Activated B cell treated with CpG ODN at 0.5 μM for 24 hours (primary cell): Measurements from ENCODE around the gene PCSK5. TPM values are rescaled to one million over a fixed set of nuclear protein-coding genes. Genes with fewer than 3 reads are reported as not detected.

ENCODE experiments used
- ATAC-seq: fragments of 200-7000 bp; cut with Tn5 transposase; one replicate; pipeline ENCODE4 v1.10.0; 2021; ENCODE audit warnings: low read depth, mild to moderate bottlenecking, moderate library complexity
- CTCF ChIA-PET: fragments of 350-600 bp; sonication (Branson Sonifier 250); formaldehyde crosslinking; loops from one replicate; lab custom pipeline; 2021; ENCODE audit warnings: antibody characterized with exemption; lab: Charles Lee
- POLR2A ChIA-PET: fragments of 350-600 bp; sonication (Branson Sonifier 250); formaldehyde crosslinking; loops from one replicate; lab custom pipeline; 2021; ENCODE audit warnings: antibody characterized with exemption; lab: Charles Lee
- DNase-seq: peaks from one replicate; pipeline ENCODE4 v3.0.0; 2022
- H3K27ac Mint-ChIP-seq: one replicate; pipeline ENCODE4 v1.8.0; 2020; ENCODE audit warnings: mixed read lengths
- H3K27me3 Mint-ChIP-seq: one replicate; pipeline ENCODE4 v1.8.0; 2021; ENCODE audit warnings: mixed read lengths
- H3K36me3 Mint-ChIP-seq: one replicate; pipeline ENCODE4 v1.8.0; 2021; ENCODE audit warnings: low read depth, mixed read lengths
- H3K4me1 Mint-ChIP-seq: one replicate; pipeline ENCODE4 v1.8.0; 2021; ENCODE audit warnings: mixed read lengths
- H3K4me3 Mint-ChIP-seq: one replicate; pipeline ENCODE4 v1.8.0; 2020; ENCODE audit warnings: mild to moderate bottlenecking, mixed read lengths
- H3K9me3 Mint-ChIP-seq: one replicate; pipeline ENCODE4 v1.8.0; 2020; ENCODE audit warnings: mixed read lengths
- CTCF ChIP-seq: fragments of 200-600 bp; IDR thresholded peaks from one replicate; pipeline ENCODE4 v1.8.0; 2022; ENCODE audit warnings: antibody characterized with exemption, mild to moderate bottlenecking
- intact Hi-C: fragments of 100-400 bp; cut with micrococcal nuclease; formaldehyde crosslinking; loops from one replicate; pipeline ENCODE4 v1.15.1; 2024
- total RNA-seq: library from RNA; stranded (reverse); gene quantifications from 2 replicates; pipeline ENCODE4 v1.2.3, GENCODE V29; 2022

Gene PCSK5
- total RNA-seq, 1 donor from 2014 or later, result not detected

GRCh38 chr9:76330034-76330433 is 439.6 kb downstream of the PCSK5 start:
- intact Hi-C loops, result no loop called here
- H3K36me3 Mint-ChIP-seq, result no peaks in the 10 kb centered on the region
- H3K27me3 Mint-ChIP-seq, result peaks cover 6% of the 10 kb centered on the region
- H3K27ac Mint-ChIP-seq, result no peak overlapping the region
- H3K4me3 Mint-ChIP-seq, result no peak overlapping the region
- ATAC-seq (no peak), DNase-seq (no peak)
- H3K4me1 Mint-ChIP-seq, result no peaks in the 10 kb centered on the region
- ChIA-PET CTCF (no interaction called here), POLR2A (no interaction called here)
- no peak for TF ChIP-seq CTCF
- no peaks in the 10 kb centered on the region for H3K9me3 Mint-ChIP-seq

- ChIA-PET POLR2A (no interaction called here), CTCF (no interaction called here)
- no peak overlapping the region for H3K4me3 Mint-ChIP-seq
- no peak overlapping the region for H3K27ac Mint-ChIP-seq
- H3K27me3 Mint-ChIP-seq, result peaks cover 6% of the 10 kb centered on the region
- no peaks in the 10 kb centered on the region for H3K36me3 Mint-ChIP-seq
- no peaks in the 10 kb centered on the region for H3K4me1 Mint-ChIP-seq
- H3K9me3 Mint-ChIP-seq, result no peaks in the 10 kb centered on the region
- DNase-seq (no peak), ATAC-seq (no peak)
- no peak for TF ChIP-seq CTCF
- intact Hi-C loops, result no loop called here
Observed at GRCh38 chr9:76333388-76333787, 442.9 kb downstream of the PCSK5 start.

- H3K27me3 Mint-ChIP-seq, result peaks cover 6% of the 10 kb centered on the region
Observed at GRCh38 chr9:76333964-76334363, 443.5 kb downstream of the PCSK5 start.

GRCh38 chr9:76336027-76336426 is 445.6 kb downstream of the PCSK5 start:
- TF ChIP-seq CTCF, result no peak
- DNase-seq (no peak), ATAC-seq (no peak)
- intact Hi-C loops, result no loop called here
- no peaks in the 10 kb centered on the region for H3K36me3 Mint-ChIP-seq
- H3K27me3 Mint-ChIP-seq, result peaks cover 3% of the 10 kb centered on the region
- H3K27ac Mint-ChIP-seq, result no peak overlapping the region
- ChIA-PET POLR2A (no interaction called here), CTCF (no interaction called here)
- H3K9me3 Mint-ChIP-seq, result no peaks in the 10 kb centered on the region
- no peak overlapping the region for H3K4me3 Mint-ChIP-seq
- H3K4me1 Mint-ChIP-seq, result no peaks in the 10 kb centered on the region

More at GRCh38 chr9:76333964-76334363, 443.5 kb downstream of the PCSK5 start:
- POLR2A ChIA-PET, result no interaction called here
- Mint-ChIP-seq H3K4me3 (no peak overlapping the region), H3K27ac (no peak overlapping the region), H3K4me1 (no peaks in the 10 kb centered on the region), H3K36me3 (no peaks in the 10 kb centered on the region), H3K9me3 (no peaks in the 10 kb centered on the region)
- intact Hi-C loops, result no loop called here
- CTCF ChIA-PET, result no interaction called here
- no peak for TF ChIP-seq CTCF
- DNase-seq, result no peak
- ATAC-seq, result no peak

GRCh38 chr9:76338418-76338817 is 447.9 kb downstream of the PCSK5 start:
- intact Hi-C loops, result no loop called here
- Mint-ChIP-seq H3K27ac (no peak overlapping the region), H3K27me3 (peaks cover 7% of the 10 kb centered on the region), H3K4me1 (no peaks in the 10 kb centered on the region), H3K9me3 (peaks cover under 1% of the 10 kb centered on the region), H3K36me3 (no peaks in the 10 kb centered on the region), H3K4me3 (no peak overlapping the region)
- DNase-seq (no peak), ATAC-seq (no peak)
- ChIA-PET CTCF (no interaction called here), POLR2A (no interaction called here)
- no peak for TF ChIP-seq CTCF
